HepG2 (cell line): Measurements from ENCODE around the gene WDR73. TPM values are rescaled to one million over a fixed set of nuclear protein-coding genes. Genes with fewer than 3 reads are reported as not detected.

Source experiments
- ATAC-seq: fragments of 200-7000 bp; cut with Tn5 transposase; 3 replicates; pipeline ENCODE4 v1.9.1; 2020; ENCODE audit warnings: mild to moderate bottlenecking, moderate library complexity
- BruUV-seq: library from RNA; stranded (reverse); fragments of 400-500 nt; replicated peaks from 2 replicates; lab custom pipeline; 2021; lab: Mats Ljungman, UMichigan
- CTCF ChIA-PET: fragments of 300-600 bp; formaldehyde crosslinking; extraction: SDS; loops from one replicate; lab custom pipeline; 2021; ENCODE audit warnings: low total read pairs, inconsistent platforms, low intra/inter-chr PET ratio; lab: Yijun Ruan, JAX
- POLR2A ChIA-PET: fragments of 350-600 bp; sonication (Branson Sonifier 250); formaldehyde crosslinking; loops from one replicate; lab custom pipeline; 2020; ENCODE audit warnings: antibody characterized with exemption, inconsistent platforms; lab: Yijun Ruan, JAX
- DNase-seq: peaks from one replicate; pipeline ENCODE4 v3.0.0-alpha.2; 2015; ENCODE audit warnings: low spot score
- FAIRE-seq: peaks from 3 replicates; lab custom pipeline; 2011; peaks lifted over from hg19 to GRCh38; lab: Jason Lieb, UNC
- H2AFZ ChIP-seq: one replicate; pipeline ENCODE4 v1.6.1; 2011; ENCODE audit warnings: low read length, inconsistent platforms
- H3K27ac ChIP-seq: fragments of 300-600 bp; 3 replicates; pipeline ENCODE4 v1.8.0; 2011; ENCODE audit warnings: mixed run types, mild to moderate bottlenecking, mixed read lengths, low read length, inconsistent platforms; ENCODE audit not compliant: insufficient read depth; ENCODE audit errors: extremely low read length
- H3K27me3 ChIP-seq, 2 experiments: fragments of 200-600 bp in 1 of 2; 2 replicates in 1 of 2; 3 replicates in 1 of 2; pipeline versions ENCODE4 v1.6.0 to v1.8.0; 2011; ENCODE audit warnings: low read length in 2 of 2, mild to moderate bottlenecking in 2 of 2, moderate library complexity in 2 of 2, inconsistent platforms in 1 of 2; ENCODE audit not compliant: insufficient read depth in 2 of 2, control insufficient read depth in 1 of 2
- H3K36me3 ChIP-seq, 2 experiments: fragments of 200-600 bp in 1 of 2; replicated peaks in 1 of 2; 2 replicates in 1 of 2; 3 replicates in 1 of 2; pipeline versions ENCODE4 v1.5.1 to v1.8.0; 2011; ENCODE audit warnings: low read length in 2 of 2, inconsistent platforms in 1 of 2; ENCODE audit not compliant: insufficient read depth in 2 of 2, control insufficient read depth in 1 of 2
- H3K4me1 ChIP-seq: 2 replicates; pipeline ENCODE4 v1.5.1; 2012; ENCODE audit warnings: low read length, inconsistent platforms; ENCODE audit not compliant: insufficient read depth
- H3K4me2 ChIP-seq: 2 replicates; pipeline ENCODE4 v1.6.0; 2011; ENCODE audit warnings: low read depth, low read length, inconsistent platforms
- H3K4me3 ChIP-seq, 3 experiments: fragments of 200-600 bp in 1 of 3; sonication (generic), shearing (Covaris generic) in 1 of 3; replicated peaks in 1 of 3; 2 replicates each; pipeline ENCODE4 v1.5.1; 2011 to 2016; ENCODE audit warnings: low read length in 3 of 3, inconsistent platforms in 2 of 3, low read depth in 2 of 3, mild to moderate bottlenecking in 2 of 3, control low read depth in 1 of 3, mixed read lengths in 1 of 3; ENCODE audit not compliant: insufficient read depth in 1 of 3
- H3K79me2 ChIP-seq: one replicate; pipeline ENCODE4 v1.6.1; 2011; ENCODE audit warnings: low read length, inconsistent platforms; ENCODE audit not compliant: insufficient read depth
- H3K9ac ChIP-seq: 2 replicates; pipeline ENCODE4 v1.6.0; 2011; ENCODE audit warnings: mild to moderate bottlenecking, low read depth, low read length, inconsistent platforms; ENCODE audit not compliant: insufficient read depth
- H3K9me3 ChIP-seq: 2 replicates; pipeline ENCODE4 v1.5.1; 2012; ENCODE audit warnings: mild to moderate bottlenecking, low read length
- H4K20me1 ChIP-seq: 2 replicates; pipeline ENCODE4 v1.6.0; 2011; ENCODE audit warnings: inconsistent platforms, mild to moderate bottlenecking, low read length, moderate library complexity; ENCODE audit not compliant: insufficient read depth
- FOXO1 ChIP-seq: sonication (generic); formaldehyde crosslinking; IDR thresholded peaks from 2 replicates; pipeline ENCODE4 v1.4.0; 2020; ENCODE audit warnings: missing genetic modification reagents
- FOXO4 ChIP-seq: sonication (generic); formaldehyde crosslinking; conservative IDR thresholded peaks from 2 replicates; pipeline ENCODE4 v1.8.1; 2023; ENCODE audit warnings: missing genetic modification reagents
- HIVEP1 ChIP-seq: sonication (generic); formaldehyde crosslinking; IDR thresholded peaks from 2 replicates; pipeline ENCODE4 v1.4.0; 2020; ENCODE audit warnings: mild to moderate bottlenecking, missing genetic modification reagents
- MIXL1 ChIP-seq: IDR thresholded peaks from 2 replicates; pipeline ENCODE4 v1.6.1; 2016
- MTA3 ChIP-seq: sonication (generic); formaldehyde crosslinking; IDR thresholded peaks from 2 replicates; pipeline ENCODE4 v1.4.0; 2020; ENCODE audit warnings: missing genetic modification reagents
- NONO ChIP-seq, 2 experiments: fragments of 450-650 bp in 1 of 2; sonication (generic) in 1 of 2; formaldehyde crosslinking in 1 of 2; IDR thresholded peaks in 1 of 2; conservative IDR thresholded peaks in 1 of 2; 2 replicates each; pipeline versions ENCODE4 v1.6.1 to v1.8.0; 2017 to 2022; ENCODE audit warnings: mild to moderate bottlenecking in 1 of 2, missing genetic modification reagents in 1 of 2, moderate library complexity in 1 of 2
- PAX8 ChIP-seq: sonication (generic); formaldehyde crosslinking; IDR thresholded peaks from 2 replicates; pipeline ENCODE4 v1.8.0; 2022; ENCODE audit warnings: mild to moderate bottlenecking, missing genetic modification reagents, borderline replicate concordance
- PHF8 ChIP-seq: sonication (generic); formaldehyde crosslinking; IDR thresholded peaks from 2 replicates; pipeline ENCODE4 v1.5.0; 2020; ENCODE audit warnings: missing genetic modification reagents
- RBM39 ChIP-seq: fragments of 200-400 bp; formaldehyde crosslinking; IDR thresholded peaks from one replicate; pipeline ENCODE4 v1.6.1; 2018; ENCODE audit warnings: antibody characterized with exemption, mild to moderate bottlenecking, low read depth, low read length; ENCODE audit not compliant: poor library complexity, severe bottlenecking
- SOX5 ChIP-seq: IDR thresholded peaks from 2 replicates; pipeline ENCODE4 v1.6.1; 2016; ENCODE audit warnings: borderline replicate concordance
- TAF15 ChIP-seq: fragments of 200-400 bp; formaldehyde crosslinking; IDR thresholded peaks from one replicate; pipeline ENCODE4 v1.6.1; 2018; ENCODE audit warnings: mild to moderate bottlenecking, low read depth, low read length; ENCODE audit not compliant: poor library complexity, severe bottlenecking
- ZNF33A ChIP-seq: sonication (generic); formaldehyde crosslinking; IDR thresholded peaks from 2 replicates; pipeline ENCODE4 v1.5.1; 2020; ENCODE audit warnings: missing genetic modification reagents, mild to moderate bottlenecking, moderate library complexity, borderline replicate concordance
- ZNF850 ChIP-seq: sonication (generic); formaldehyde crosslinking; conservative IDR thresholded peaks from 2 replicates; pipeline ENCODE4 v1.9.0; 2021; ENCODE audit warnings: mild to moderate bottlenecking, missing genetic modification reagents
- WGBS: methylation state at CpG from one replicate; pipeline ENCODE4 v1.1.6; 2017; ENCODE audit warnings: low lambda C conversion rate; 5-methylcytosine and 5-hydroxymethylcytosine counted together
- in situ Hi-C: cut with HindIII; loops from 2 replicates; pipeline ENCODE4 v1.10.0; 2017; ENCODE audit warnings: low pct_unique_long_range_greater_than_20kb; ENCODE audit not compliant: extremely low pct_ligation_motif_present
- intact Hi-C: fragments of 100-400 bp; cut with micrococcal nuclease; formaldehyde crosslinking; loops from one replicate; pipeline ENCODE4 v1.10.0; 2022; ENCODE audit not compliant: unreplicated experiment
- polyA plus RNA-seq, 8 experiments: library from polyadenylated mRNA; depleted of rRNA in 3 of 8; stranded (reverse) in 7 of 8; unstranded in 1 of 8; fragments of >200 nt; fragmentation: Illumina TruSeq in 4 of 8; extraction: Trizol in 4 of 8; gene quantifications; 2 replicates each; pipeline versions ENCODE4 v1.2.1 to v1.2.3, GENCODE V29; 2011 to 2016; ENCODE audit warnings: low read depth in 4 of 8, missing spikeins in 1 of 8, mixed read lengths in 1 of 8; ENCODE audit not compliant: insufficient read depth in 1 of 8
- total RNA-seq, 5 experiments: library from RNA; depleted of rRNA; stranded (reverse); fragments of >200 nt; fragmentation: Illumina TruSeq; extraction: Trizol; gene quantifications; 2 replicates each; pipeline ENCODE4 v1.2.3, GENCODE V29; 2016; ENCODE audit warnings: low read depth in 1 of 5
- TF ChIP-seq, protein P1 (sequence below): sonication (generic); formaldehyde crosslinking; IDR thresholded peaks from 2 replicates; pipeline ENCODE4 v1.8.1; 2023; ENCODE audit warnings: missing genetic modification reagents, inconsistent platforms, borderline replicate concordance
- TF ChIP-seq, protein P2 (sequence below): sonication (generic); formaldehyde crosslinking; IDR thresholded peaks from 2 replicates; pipeline ENCODE4 v1.4.0; 2020; ENCODE audit warnings: missing genetic modification reagents

Gene WDR73
- total and polyA plus RNA-seq, 2 of the 13 experiments (the other 11 are each of a cell fraction or from before 2014, with no cell fraction given) = 20.0 to 35.5 TPM

DNA sequence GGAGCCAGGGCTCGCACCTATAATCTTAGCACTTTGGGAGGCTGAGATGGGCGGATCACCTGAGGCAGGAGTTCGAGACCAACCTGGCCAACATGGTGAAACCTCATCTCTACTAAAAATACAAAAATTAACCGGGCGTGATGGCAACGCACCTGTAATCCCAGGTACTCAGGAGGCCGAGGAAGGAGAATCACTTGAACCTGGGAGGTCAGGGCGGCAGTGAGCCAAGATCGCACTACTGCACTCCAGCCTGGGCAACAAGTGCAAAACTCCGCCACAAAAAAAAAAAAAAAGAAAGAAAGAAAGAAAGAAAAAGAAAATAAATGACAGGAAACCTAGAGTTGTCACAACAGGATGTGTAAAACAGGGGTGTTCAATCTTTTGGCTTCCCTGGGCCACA, 6.9 kb upstream of the WDR73 start:
- no peak overlapping the region for H3K4me3 ChIP-seq
- CTCF ChIA-PET = no interaction called here
- no peak for DNase-seq
- TF ChIP-seq MTA3 (CRISPR knock-in tag) (no peak), ZNF850 (CRISPR knock-in tag) (no peak), FOXO1 (CRISPR knock-in tag) (no peak), RBM39 (no peak), TAF15 (no peak), HIVEP1 (CRISPR knock-in tag) (no peak), PAX8 (CRISPR knock-in tag) (no peak), ZNF33A (CRISPR knock-in tag) (no peak), SOX5 (CRISPR knock-in tag) (no peak), PHF8 (CRISPR knock-in tag) (no peak), MIXL1 (CRISPR knock-in tag) (no peak), NONO (IDR thresholded peaks at IDR 0.05) (no peak), NONO (CRISPR knock-in tag; conservative IDR thresholded peaks at IDR 0.05) (no peak), FOXO4 (CRISPR knock-in tag) (no peak)
- TF ChIP-seq, protein P1, sequence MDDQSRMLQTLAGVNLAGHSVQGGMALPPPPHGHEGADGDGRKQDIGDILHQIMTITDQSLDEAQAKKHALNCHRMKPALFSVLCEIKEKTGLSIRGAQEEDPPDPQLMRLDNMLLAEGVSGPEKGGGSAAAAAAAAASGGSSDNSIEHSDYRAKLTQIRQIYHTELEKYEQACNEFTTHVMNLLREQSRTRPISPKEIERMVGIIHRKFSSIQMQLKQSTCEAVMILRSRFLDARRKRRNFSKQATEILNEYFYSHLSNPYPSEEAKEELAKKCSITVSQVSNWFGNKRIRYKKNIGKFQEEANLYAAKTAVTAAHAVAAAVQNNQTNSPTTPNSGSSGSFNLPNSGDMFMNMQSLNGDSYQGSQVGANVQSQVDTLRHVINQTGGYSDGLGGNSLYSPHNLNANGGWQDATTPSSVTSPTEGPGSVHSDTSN (CRISPR knock-in tag) = no peak
- TF ChIP-seq, protein P2, sequence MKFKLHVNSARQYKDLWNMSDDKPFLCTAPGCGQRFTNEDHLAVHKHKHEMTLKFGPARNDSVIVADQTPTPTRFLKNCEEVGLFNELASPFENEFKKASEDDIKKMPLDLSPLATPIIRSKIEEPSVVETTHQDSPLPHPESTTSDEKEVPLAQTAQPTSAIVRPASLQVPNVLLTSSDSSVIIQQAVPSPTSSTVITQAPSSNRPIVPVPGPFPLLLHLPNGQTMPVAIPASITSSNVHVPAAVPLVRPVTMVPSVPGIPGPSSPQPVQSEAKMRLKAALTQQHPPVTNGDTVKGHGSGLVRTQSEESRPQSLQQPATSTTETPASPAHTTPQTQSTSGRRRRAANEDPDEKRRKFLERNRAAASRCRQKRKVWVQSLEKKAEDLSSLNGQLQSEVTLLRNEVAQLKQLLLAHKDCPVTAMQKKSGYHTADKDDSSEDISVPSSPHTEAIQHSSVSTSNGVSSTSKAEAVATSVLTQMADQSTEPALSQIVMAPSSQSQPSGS (CRISPR knock-in tag) = no peak
- TF ChIP-seq, all 625 proteins: peak for 0
- Histone ChIP-seq H2AFZ (no peak overlapping the region), H3K27ac (no peak overlapping the region), H3K36me3 (0 out of 5 replicates have a peak, but pooled peaks cover 0 to 6% of the 10 kb centered on the region in 2 experiments), H3K9me3 (no peaks in the 10 kb centered on the region), H4K20me1 (no peaks in the 10 kb centered on the region), H3K4me1 (peaks cover 41% of the 10 kb centered on the region), H3K27me3 (no peaks in the 10 kb centered on the region), H3K4me2 (no peak overlapping the region), H3K9ac (no peak overlapping the region), H3K79me2 (no peaks in the 10 kb centered on the region)
- no peak for ATAC-seq
- WGBS = 97% methylated on average over 10 of the region's 10 CpGs
- in situ Hi-C loops (no loop called here), intact Hi-C loops (no loop called here)
- POLR2A ChIA-PET = no interaction called here
- BruUV-seq = no TSS peak
- FAIRE-seq = no peak
